ENCODE measurements around the gene TMEM179. TPM values are rescaled to one million over a fixed set of nuclear protein-coding genes. Genes with fewer than 3 reads are reported as not detected.

The TMEM179 gene
- total RNA-seq, 1 donor: not detected

DNA sequence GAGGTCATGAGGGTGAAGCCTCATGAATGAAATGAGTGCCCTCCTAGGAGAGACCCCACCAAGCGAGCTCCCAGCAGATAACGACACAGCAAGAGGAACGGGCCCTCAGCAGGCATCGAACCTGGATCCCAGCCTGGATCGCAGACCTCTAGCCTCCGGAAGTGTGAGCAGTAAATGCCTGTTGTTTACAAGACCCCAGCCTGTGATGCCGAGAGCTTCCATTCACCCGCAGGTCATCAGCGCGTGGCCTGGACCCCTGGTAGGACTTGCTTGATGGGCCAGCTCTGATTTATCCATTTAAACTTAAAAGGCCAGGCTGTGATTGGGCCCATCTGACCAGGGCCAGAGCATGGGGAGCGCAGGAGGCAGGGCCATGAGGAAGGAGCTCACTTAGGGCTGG lies 7.0 kb downstream of the TMEM179 start:
- H3K9me3 ChIP-seq (ENCODE audit: low read depth, low read length): no peaks in the 10 kb centered on the region
- H3K27me3 ChIP-seq (ENCODE audit: insufficient read depth, low read length): no peaks in the 10 kb centered on the region
- H3K4me1 ChIP-seq (ENCODE audit: insufficient read depth, low read length): no peaks in the 10 kb centered on the region
- no peak overlapping the region for H3K4me3 ChIP-seq (ENCODE audit: low read length)

GRCh38 chr14:104596927-104597351 lies 7.6 kb downstream of the TMEM179 start:
- H3K4me1 ChIP-seq (ENCODE audit: insufficient read depth, low read length): no peaks in the 10 kb centered on the region
- no peaks in the 10 kb centered on the region for H3K27me3 ChIP-seq (ENCODE audit: insufficient read depth, low read length)
- H3K4me3 ChIP-seq (ENCODE audit: low read length): no peak overlapping the region
- H3K9me3 ChIP-seq (ENCODE audit: low read depth, low read length): no peaks in the 10 kb centered on the region

DNA sequence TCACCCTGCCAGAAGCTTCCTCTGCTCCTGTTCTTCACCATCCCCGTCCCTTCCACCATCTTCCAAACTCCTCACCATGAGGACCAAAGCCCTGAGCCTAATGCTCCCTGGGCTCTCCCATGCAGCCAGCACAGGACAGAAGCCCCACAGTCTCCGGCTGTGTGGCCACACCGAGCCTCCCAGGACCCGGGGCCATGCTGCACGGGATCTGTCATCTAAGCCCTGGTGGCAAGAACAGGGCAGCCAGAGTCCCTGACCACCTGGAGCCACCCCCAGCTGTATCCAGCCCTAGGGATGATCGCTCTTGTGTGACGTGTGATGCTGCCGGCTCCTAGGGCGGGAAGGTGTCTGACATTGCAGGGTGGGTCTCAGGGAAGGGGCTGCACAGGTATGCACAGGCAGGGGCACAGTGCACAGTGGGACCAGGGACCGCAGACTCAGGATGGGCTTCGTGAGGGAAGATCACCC lies 8.1 kb downstream of the TMEM179 start:
- Histone ChIP-seq H3K9me3 (ENCODE audit: low read depth, low read length) (no peaks in the 10 kb centered on the region), H3K4me1 (ENCODE audit: insufficient read depth, low read length) (no peaks in the 10 kb centered on the region), H3K4me3 (ENCODE audit: low read length) (no peak overlapping the region), H3K27me3 (ENCODE audit: insufficient read depth, low read length) (no peaks in the 10 kb centered on the region)

- Histone ChIP-seq H3K27me3 (ENCODE audit: insufficient read depth, low read length) (no peaks in the 10 kb centered on the region), H3K4me1 (ENCODE audit: insufficient read depth, low read length) (no peaks in the 10 kb centered on the region), H3K9me3 (ENCODE audit: low read depth, low read length) (no peaks in the 10 kb centered on the region), H3K4me3 (ENCODE audit: low read length) (no peak overlapping the region)
Measured at GRCh38 chr14:104595911-104596450, 8.6 kb downstream of the TMEM179 start.

- no peaks in the 10 kb centered on the region for H3K9me3 ChIP-seq (ENCODE audit: low read depth, low read length)
- H3K4me1 ChIP-seq (ENCODE audit: insufficient read depth, low read length): no peaks in the 10 kb centered on the region
- no peaks in the 10 kb centered on the region for H3K27me3 ChIP-seq (ENCODE audit: insufficient read depth, low read length)
- H3K4me3 ChIP-seq (ENCODE audit: low read length): no peak overlapping the region
Measured at GRCh38 chr14:104595116-104595675, 9.4 kb downstream of the TMEM179 start.

- Histone ChIP-seq H3K27me3 (ENCODE audit: insufficient read depth, low read length) (no peaks in the 10 kb centered on the region), H3K9me3 (ENCODE audit: low read depth, low read length) (no peaks in the 10 kb centered on the region), H3K4me1 (ENCODE audit: insufficient read depth, low read length) (no peaks in the 10 kb centered on the region), H3K4me3 (ENCODE audit: low read length) (no peak overlapping the region)
Measured at GRCh38 chr14:104594310-104595046, 10.1 kb downstream of the TMEM179 start.

DNA sequence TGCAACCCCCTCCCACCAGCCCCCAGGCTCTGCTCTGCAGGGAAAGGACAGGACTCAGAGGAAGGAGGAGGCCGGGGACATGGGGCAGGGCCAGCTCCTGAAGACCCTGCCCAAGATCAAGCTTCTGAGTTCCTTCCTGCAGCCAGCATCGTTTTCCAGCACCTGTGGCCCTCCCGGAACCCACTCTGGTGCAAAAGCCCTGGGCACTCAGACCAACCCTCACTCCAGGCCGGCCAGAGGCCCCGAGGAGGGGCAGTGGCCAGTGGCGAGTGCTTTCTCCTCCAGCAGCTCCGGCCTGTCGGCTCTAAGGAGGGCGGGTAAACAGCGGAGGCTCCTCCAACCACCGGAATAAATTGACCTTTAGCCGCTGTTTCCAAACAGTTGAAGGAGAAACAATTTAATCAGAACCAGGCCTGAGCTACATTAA lies 10.8 kb downstream of the TMEM179 start:
- Histone ChIP-seq H3K9me3 (ENCODE audit: low read depth, low read length) (no peaks in the 10 kb centered on the region), H3K4me3 (ENCODE audit: low read length) (no peak overlapping the region), H3K4me1 (ENCODE audit: insufficient read depth, low read length) (no peaks in the 10 kb centered on the region), H3K27me3 (ENCODE audit: insufficient read depth, low read length) (no peaks in the 10 kb centered on the region)

- Histone ChIP-seq H3K4me1 (ENCODE audit: insufficient read depth, low read length) (no peaks in the 10 kb centered on the region), H3K9me3 (ENCODE audit: low read depth, low read length) (no peaks in the 10 kb centered on the region), H3K4me3 (ENCODE audit: low read length) (no peak overlapping the region), H3K27me3 (ENCODE audit: insufficient read depth, low read length) (no peaks in the 10 kb centered on the region)
Measured at GRCh38 chr14:104593241-104593701, 11.3 kb downstream of the TMEM179 start.

GRCh38 chr14:104592785-104593184 lies 11.8 kb downstream of the TMEM179 start:
- H3K9me3 ChIP-seq (ENCODE audit: low read depth, low read length): no peaks in the 10 kb centered on the region
- no peaks in the 10 kb centered on the region for H3K27me3 ChIP-seq (ENCODE audit: insufficient read depth, low read length)
- no peak overlapping the region for H3K4me3 ChIP-seq (ENCODE audit: low read length)
- no peaks in the 10 kb centered on the region for H3K4me1 ChIP-seq (ENCODE audit: insufficient read depth, low read length)

DNA sequence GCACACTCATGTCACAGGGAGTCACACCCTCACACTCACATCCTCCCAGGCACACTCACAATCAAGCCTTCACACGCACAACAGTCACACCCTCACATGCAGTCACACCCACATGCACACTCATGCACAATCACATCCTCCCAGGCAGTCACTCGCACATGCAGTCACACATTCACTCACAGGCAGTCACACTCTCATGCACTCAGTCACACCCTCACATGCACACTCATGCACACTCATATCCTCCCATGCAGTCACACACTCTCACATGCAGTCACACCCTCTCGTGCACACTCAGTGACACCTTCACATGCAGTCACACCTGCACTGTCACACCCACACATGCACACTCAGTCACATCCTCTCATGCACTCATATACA lies 12.3 kb downstream of the TMEM179 start:
- H3K4me3 ChIP-seq (ENCODE audit: low read length): no peak overlapping the region
- no peaks in the 10 kb centered on the region for H3K4me1 ChIP-seq (ENCODE audit: insufficient read depth, low read length)
- H3K27me3 ChIP-seq (ENCODE audit: insufficient read depth, low read length): no peaks in the 10 kb centered on the region
- no peaks in the 10 kb centered on the region for H3K9me3 ChIP-seq (ENCODE audit: low read depth, low read length)

- no peaks in the 10 kb centered on the region for H3K27me3 ChIP-seq (ENCODE audit: insufficient read depth, low read length)
- no peak overlapping the region for H3K4me3 ChIP-seq (ENCODE audit: low read length)
- H3K9me3 ChIP-seq (ENCODE audit: low read depth, low read length): no peaks in the 10 kb centered on the region
- H3K4me1 ChIP-seq (ENCODE audit: insufficient read depth, low read length): no peaks in the 10 kb centered on the region
Measured at GRCh38 chr14:104591506-104592291, 12.9 kb downstream of the TMEM179 start.

DNA sequence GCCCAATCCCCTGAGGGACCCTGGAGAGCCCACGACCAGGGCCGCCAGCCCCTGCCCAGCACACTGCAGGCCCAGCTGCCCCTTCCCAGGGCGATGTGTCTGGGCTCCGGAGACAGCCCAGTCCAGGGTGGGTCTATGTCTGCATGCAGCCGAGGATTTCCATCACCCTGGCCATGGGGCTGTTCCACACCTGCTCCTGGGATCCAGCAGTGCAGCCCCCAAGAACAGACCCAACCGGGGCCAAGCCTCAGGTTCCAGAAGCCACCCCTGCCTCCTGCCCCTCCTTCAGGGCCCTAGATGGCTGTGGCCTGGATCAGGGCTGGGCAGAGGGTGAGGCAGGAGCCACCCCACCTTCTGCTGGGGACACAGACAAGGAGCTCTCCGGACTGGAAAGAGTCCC lies 13.5 kb downstream of the TMEM179 start:
- H3K4me3 ChIP-seq (ENCODE audit: low read length): no peak overlapping the region
- no peaks in the 10 kb centered on the region for H3K27me3 ChIP-seq (ENCODE audit: insufficient read depth, low read length)
- no peaks in the 10 kb centered on the region for H3K9me3 ChIP-seq (ENCODE audit: low read depth, low read length)
- H3K4me1 ChIP-seq (ENCODE audit: insufficient read depth, low read length): no peaks in the 10 kb centered on the region

- Histone ChIP-seq H3K27me3 (ENCODE audit: insufficient read depth, low read length) (no peaks in the 10 kb centered on the region), H3K4me3 (ENCODE audit: low read length) (no peak overlapping the region), H3K4me1 (ENCODE audit: insufficient read depth, low read length) (no peaks in the 10 kb centered on the region), H3K9me3 (ENCODE audit: low read depth, low read length) (no peaks in the 10 kb centered on the region)
Measured at GRCh38 chr14:104590240-104590965, 14.2 kb downstream of the TMEM179 start.

DNA sequence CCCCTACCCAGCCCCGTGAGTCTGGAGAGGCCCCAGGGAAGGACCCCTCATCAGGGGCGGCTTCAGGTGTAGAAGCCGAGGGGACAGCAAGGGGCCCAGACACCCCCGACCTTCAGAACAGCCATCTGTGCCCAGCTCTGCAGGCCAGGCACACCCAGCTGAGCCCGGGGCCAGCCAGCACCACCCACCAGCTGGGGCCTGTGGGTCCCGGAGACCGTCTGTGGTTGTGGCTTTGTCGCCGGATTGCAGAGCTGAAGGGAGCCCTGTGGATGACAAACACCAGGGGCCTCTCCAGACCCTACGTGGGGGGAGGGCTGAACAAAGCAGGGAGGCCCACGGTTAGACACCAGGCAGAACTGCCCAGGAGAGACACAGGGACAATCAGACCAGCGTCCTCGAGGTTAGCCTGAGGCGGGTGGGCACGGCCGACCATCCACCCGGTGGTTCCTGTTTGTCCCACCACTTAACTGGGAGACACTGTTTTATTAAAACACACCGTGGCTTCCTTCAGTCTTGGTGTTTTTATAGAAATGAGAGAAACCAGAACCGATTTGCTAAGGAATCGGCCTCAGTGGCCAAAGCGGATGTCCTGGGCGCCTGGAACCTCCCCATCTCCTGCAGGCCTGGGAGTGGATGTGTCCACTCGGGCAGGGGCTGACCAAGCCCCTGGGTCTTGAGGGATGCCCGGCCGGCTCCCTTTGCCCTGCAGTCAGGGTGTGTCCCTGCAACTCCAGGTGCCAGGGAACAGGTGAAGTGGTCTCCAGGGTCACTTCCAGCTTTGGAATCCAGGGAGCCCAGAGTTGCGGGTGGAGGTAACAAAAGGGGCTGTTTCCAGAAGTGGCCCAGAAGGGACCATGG lies 15.0 kb downstream of the TMEM179 start:
- Histone ChIP-seq H3K4me3 (ENCODE audit: low read length) (no peak overlapping the region), H3K27me3 (ENCODE audit: insufficient read depth, low read length) (no peaks in the 10 kb centered on the region), H3K9me3 (ENCODE audit: low read depth, low read length) (no peaks in the 10 kb centered on the region), H3K4me1 (ENCODE audit: insufficient read depth, low read length) (no peaks in the 10 kb centered on the region)
